ENCODE measurements around the gene TRAPPC3L. TPM values are rescaled to one million over a fixed set of nuclear protein-coding genes. Genes with fewer than 3 reads are reported as not detected.

The TRAPPC3L gene
- total and polyA plus RNA-seq, 3 donors from 2014 or later: 0.37 to 0.39 TPM; not detected in 1

GRCh38 chr6:116579143-116579542 is 33.7 kb upstream of the TRAPPC3L start:
- Histone ChIP-seq H3K27ac (no peak overlapping the region), H3K4me1 (no peaks in the 10 kb centered on the region), H3K36me3 (ENCODE audit: low read depth, missing control alignments) (no peaks in the 10 kb centered on the region), H3K27me3 (no peaks in the 10 kb centered on the region), H3K4me3 (no peak overlapping the region), H3K9me3 (no peaks in the 10 kb centered on the region)
- 100% methylated on average over 1 of the region's 1 CpG for WGBS, 2 donors
- DNase-seq: no peak
- TF ChIP-seq CTCF (IDR thresholded peaks at IDR 0.05): no peak
- TF ChIP-seq POLR2A (IDR thresholded peaks at IDR 0.05): no peak
- intact Hi-C loops (cut with DNase I; ENCODE audit: low total_unique reads): no loop called here

- no peak overlapping the region for H3K4me3 ChIP-seq
- H3K4me1 ChIP-seq: no peaks in the 10 kb centered on the region
- no peaks in the 10 kb centered on the region for H3K9me3 ChIP-seq
- no peak overlapping the region for H3K27ac ChIP-seq
- DNase-seq: no peak
- TF ChIP-seq POLR2A (IDR thresholded peaks at IDR 0.05) (no peak), CTCF (IDR thresholded peaks at IDR 0.05) (no peak)
- H3K36me3 ChIP-seq (ENCODE audit: low read depth, missing control alignments): no peaks in the 10 kb centered on the region
- H3K27me3 ChIP-seq: no peaks in the 10 kb centered on the region
- intact Hi-C loops (cut with DNase I; ENCODE audit: low total_unique reads): no loop called here
Measured at GRCh38 chr6:116578335-116578734, 32.9 kb upstream of the TRAPPC3L start.

GRCh38 chr6:116577486-116577885 is 32.0 kb upstream of the TRAPPC3L start:
- no peaks in the 10 kb centered on the region for H3K9me3 ChIP-seq
- H3K4me3 ChIP-seq: no peak overlapping the region
- H3K27me3 ChIP-seq: no peaks in the 10 kb centered on the region
- no peaks in the 10 kb centered on the region for H3K36me3 ChIP-seq (ENCODE audit: low read depth, missing control alignments)
- WGBS, 2 donors: 74 to 85% methylated on average over 5 of the region's 5 CpGs
- H3K4me1 ChIP-seq: peaks cover 4% of the 10 kb centered on the region
- DNase-seq: no peak
- intact Hi-C loops (cut with DNase I; ENCODE audit: low total_unique reads): no loop called here
- H3K27ac ChIP-seq: no peak overlapping the region
- TF ChIP-seq CTCF (IDR thresholded peaks at IDR 0.05) (no peak), POLR2A (IDR thresholded peaks at IDR 0.05) (no peak)

GRCh38 chr6:116575227-116575626 is 29.7 kb upstream of the TRAPPC3L start:
- WGBS, 2 donors: 86 to 94% methylated on average over 2 of the region's 2 CpGs
- intact Hi-C loops (cut with DNase I; ENCODE audit: low total_unique reads): no loop called here
- Histone ChIP-seq H3K27me3 (no peaks in the 10 kb centered on the region), H3K36me3 (ENCODE audit: low read depth, missing control alignments) (no peaks in the 10 kb centered on the region), H3K4me1 (peaks cover 10% of the 10 kb centered on the region), H3K27ac (no peak overlapping the region), H3K9me3 (no peaks in the 10 kb centered on the region), H3K4me3 (no peak overlapping the region)
- no peak for TF ChIP-seq POLR2A (IDR thresholded peaks at IDR 0.05)
- TF ChIP-seq CTCF (IDR thresholded peaks at IDR 0.05): no peak
- no peak for DNase-seq

- Histone ChIP-seq H3K27ac (peak overlapping the region; percentile 37 to 83), H3K27me3 (no peaks in the 10 kb centered on the region), H3K4me1 (peaks cover 14% of the 10 kb centered on the region), H3K36me3 (ENCODE audit: low read depth, missing control alignments) (no peaks in the 10 kb centered on the region), H3K4me3 (peak overlapping the region; percentile 79 to 80), H3K9me3 (no peaks in the 10 kb centered on the region)
- intact Hi-C loops (cut with DNase I; ENCODE audit: low total_unique reads): no loop called here
- no peak for TF ChIP-seq CTCF (IDR thresholded peaks at IDR 0.05)
- peak; percentile 57 for DNase-seq
- WGBS, 2 donors: 1% methylated on average over 7 of the region's 7 CpGs
Measured at GRCh38 chr6:116572162-116572561, 26.7 kb upstream of the TRAPPC3L start.
